H9 (cell line): Measurements from ENCODE around the gene COA4. TPM values are rescaled to one million over a fixed set of nuclear protein-coding genes. Genes with fewer than 3 reads are reported as not detected.

ENCODE experiments used
- DNase-seq: peaks from one replicate; pipeline ENCODE4 v3.0.0-alpha.2; 2017
- H2AFZ ChIP-seq: one replicate; pipeline ENCODE4 v1.6.1; 2013; ENCODE audit warnings: mild to moderate bottlenecking, low read length, control low read depth, moderate library complexity
- H2AK5ac ChIP-seq: 2 replicates; pipeline ENCODE4 v1.6.1; 2013; ENCODE audit warnings: low read length, control low read depth, mixed read lengths; ENCODE audit not compliant: insufficient read length
- H2BK120ac ChIP-seq: one replicate; pipeline ENCODE4 v1.6.1; 2013; ENCODE audit warnings: low read depth, mild to moderate bottlenecking, low read length, control low read depth, inconsistent platforms; ENCODE audit not compliant: poor library complexity, severe bottlenecking
- H2BK12ac ChIP-seq: 2 replicates; pipeline ENCODE4 v1.6.1; 2013; ENCODE audit warnings: low read length, control low read depth, mixed read lengths, low read depth; ENCODE audit not compliant: insufficient read length
- H2BK15ac ChIP-seq: 2 replicates; pipeline ENCODE4 v1.6.1; 2013; ENCODE audit warnings: low read depth, low read length, control low read depth
- H2BK20ac ChIP-seq: one replicate; pipeline ENCODE4 v1.6.1; 2013; ENCODE audit warnings: low read depth, mild to moderate bottlenecking, low read length, control low read depth, inconsistent platforms; ENCODE audit not compliant: poor library complexity, severe bottlenecking
- H2BK5ac ChIP-seq: 2 replicates; pipeline ENCODE4 v1.6.1; 2013; ENCODE audit warnings: low read length, control low read depth, mixed read lengths; ENCODE audit not compliant: insufficient read length
- H3K14ac ChIP-seq: 2 replicates; pipeline ENCODE4 v1.6.1; 2013; ENCODE audit warnings: low read length, control low read depth; ENCODE audit not compliant: insufficient read depth
- H3K18ac ChIP-seq: 2 replicates; pipeline ENCODE4 v1.6.1; 2013; ENCODE audit warnings: low read depth, mild to moderate bottlenecking, mixed read lengths, low read length, control low read depth; ENCODE audit not compliant: insufficient read length
- H3K23ac ChIP-seq: 2 replicates; pipeline ENCODE4 v1.6.1; 2013; ENCODE audit warnings: low read length, control low read depth, mixed read lengths, low read depth; ENCODE audit not compliant: insufficient read length
- H3K23me2 ChIP-seq: 2 replicates; pipeline ENCODE4 v1.6.1; 2013; ENCODE audit warnings: low read depth, mild to moderate bottlenecking, mixed read lengths, low read length, control low read depth; ENCODE audit not compliant: insufficient read length, poor library complexity, severe bottlenecking
- H3K27ac ChIP-seq: 2 replicates; pipeline ENCODE4 v1.5.1; 2013; ENCODE audit warnings: low read length, control low read depth, mixed read lengths, low read depth; ENCODE audit not compliant: insufficient read length
- H3K27me3 ChIP-seq: 2 replicates; pipeline ENCODE4 v1.6.1; 2013; ENCODE audit warnings: low read length, control low read depth, inconsistent platforms; ENCODE audit not compliant: insufficient read depth
- H3K4ac ChIP-seq: 2 replicates; pipeline ENCODE4 v1.6.1; 2013; ENCODE audit warnings: low read depth, mild to moderate bottlenecking, control low read depth, inconsistent platforms, low read length, moderate library complexity
- H3K4me1 ChIP-seq: 2 replicates; pipeline ENCODE4 v1.6.1; 2013; ENCODE audit warnings: low read length, control low read depth, inconsistent platforms; ENCODE audit not compliant: insufficient read depth
- H3K4me2 ChIP-seq: 2 replicates; pipeline ENCODE4 v1.6.1; 2013; ENCODE audit warnings: low read length, control low read depth, mixed read lengths; ENCODE audit not compliant: insufficient read length, insufficient read depth
- H3K56ac ChIP-seq: 2 replicates; pipeline ENCODE4 v1.6.1; 2013; ENCODE audit warnings: low read depth, mild to moderate bottlenecking, mixed read lengths, low read length, control low read depth; ENCODE audit not compliant: insufficient read length
- H3K79me1 ChIP-seq: 2 replicates; pipeline ENCODE4 v1.6.1; 2013; ENCODE audit warnings: low read depth, mild to moderate bottlenecking, moderate library complexity, low read length, control low read depth, inconsistent platforms; ENCODE audit not compliant: insufficient read depth, poor library complexity, severe bottlenecking
- H3K79me2 ChIP-seq: 2 replicates; pipeline ENCODE4 v1.6.1; 2013; ENCODE audit warnings: low read length, control low read depth, inconsistent platforms; ENCODE audit not compliant: insufficient read depth
- H3K9ac ChIP-seq: 2 replicates; pipeline ENCODE4 v1.6.1; 2013; ENCODE audit warnings: low read length, control low read depth, mixed read lengths; ENCODE audit not compliant: insufficient read length; ENCODE audit errors: extremely low read depth
- H3K9me3 ChIP-seq: one replicate; pipeline ENCODE4 v1.6.1; 2013; ENCODE audit warnings: low read depth, low read length, inconsistent platforms; ENCODE audit not compliant: control insufficient read depth
- H3T11ph ChIP-seq: one replicate; pipeline ENCODE4 v1.6.1; 2013; ENCODE audit warnings: mild to moderate bottlenecking, low read length, control low read depth, inconsistent platforms
- H4K20me1 ChIP-seq: one replicate; pipeline ENCODE4 v1.6.1; 2013; ENCODE audit not compliant: control insufficient read depth, insufficient read length, insufficient read depth
- H4K5ac ChIP-seq: 2 replicates; pipeline ENCODE4 v1.6.1; 2013; ENCODE audit warnings: low read depth, mild to moderate bottlenecking, mixed read lengths, low read length, control low read depth; ENCODE audit not compliant: insufficient read length
- H4K8ac ChIP-seq: replicated peaks from 2 replicates; pipeline ENCODE4 v1.6.1; 2013; ENCODE audit warnings: low read length, control low read depth, mixed read lengths, low read depth; ENCODE audit not compliant: insufficient read length
- H4K91ac ChIP-seq: 2 replicates; pipeline ENCODE4 v1.6.1; 2013; ENCODE audit warnings: low read depth, mild to moderate bottlenecking, moderate library complexity, mixed read lengths, low read length, control low read depth; ENCODE audit not compliant: insufficient read length
- H3K27ac Mint-ChIP-seq, 3 experiments: 2 replicates in 2 of 3; 3 replicates in 1 of 3; pipeline ENCODE4 v1.8.0; 2020 to 2021; ENCODE audit warnings: mixed read lengths in 3 of 3, mild to moderate bottlenecking in 1 of 3, moderate library complexity in 1 of 3
- H3K27me3 Mint-ChIP-seq: 2 replicates; pipeline ENCODE4 v1.8.0; 2021; ENCODE audit warnings: low read depth, mild to moderate bottlenecking, moderate library complexity, mixed read lengths
- H3K36me3 Mint-ChIP-seq, 3 experiments: 2 replicates in 2 of 3; 3 replicates in 1 of 3; pipeline ENCODE4 v1.8.0; 2020 to 2021; ENCODE audit warnings: low read depth in 3 of 3, mixed read lengths in 3 of 3; ENCODE audit not compliant: insufficient read depth in 1 of 3
- H3K4me1 Mint-ChIP-seq, 2 experiments: 2 replicates each; pipeline ENCODE4 v1.8.0; 2020; ENCODE audit warnings: mixed read lengths in 2 of 2
- H3K4me3 Mint-ChIP-seq, 2 experiments: 2 replicates in 1 of 2; 3 replicates in 1 of 2; pipeline ENCODE4 v1.8.0; 2020 to 2021; ENCODE audit warnings: mild to moderate bottlenecking in 2 of 2, mixed read lengths in 2 of 2, moderate library complexity in 1 of 2
- H3K9me3 Mint-ChIP-seq, 2 experiments: 2 replicates in 1 of 2; 3 replicates in 1 of 2; pipeline ENCODE4 v1.8.0; 2020; ENCODE audit warnings: mild to moderate bottlenecking in 2 of 2, mixed read lengths in 2 of 2, moderate library complexity in 1 of 2
- WGBS: extraction: QIAGEN DNeasy Blood & Tissue Kit; methylation state at CpG from one replicate; pipeline ENCODE4 v1.1.7; 2013; ENCODE audit warnings: missing lambda C conversion rate, low lambda C conversion rate, mixed read lengths; ENCODE audit not compliant: insufficient read length; ENCODE audit errors: extremely low coverage; 5-methylcytosine and 5-hydroxymethylcytosine counted together
- total RNA-seq: library from RNA; stranded (reverse); gene quantifications from 2 replicates; pipeline ENCODE4 v1.2.1, GENCODE V29; 2021
- TF ChIP-seq, protein P1 (sequence below): fragments of 200-600 bp; sonication (generic); conservative IDR thresholded peaks from 3 replicates; pipeline ENCODE4 v1.8.0; 2021; ENCODE audit warnings: antibody characterized with exemption, mild to moderate bottlenecking

COA4 gene
- total RNA-seq, 1 experiment from 2014 or later = 116 TPM

DNA sequence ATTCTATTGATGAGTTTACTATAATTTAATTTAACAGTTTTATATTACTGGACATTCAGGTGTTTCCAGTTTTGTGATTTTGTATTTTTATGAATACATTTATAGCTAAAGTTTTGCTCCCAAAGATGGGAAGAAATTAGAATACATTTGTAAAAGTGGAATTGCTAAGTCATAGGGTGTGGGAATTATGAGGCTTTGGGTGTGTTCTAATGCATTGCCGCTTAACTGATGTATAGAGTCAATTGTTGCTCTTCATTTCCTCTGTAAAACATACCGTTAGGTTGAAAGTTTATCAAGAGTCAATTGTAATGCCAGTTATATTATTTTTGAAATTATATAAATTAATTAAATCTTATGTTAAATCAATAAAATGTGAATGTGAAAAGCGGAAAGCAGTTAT, 16.4 kb upstream of the COA4 start:
- Histone ChIP-seq H3K14ac (no peak overlapping the region), H3K23me2 (no peaks in the 10 kb centered on the region), H3K9ac (no peak overlapping the region), H3K9me3 (no peaks in the 10 kb centered on the region), H3K27me3 (no peaks in the 10 kb centered on the region), H2AK5ac (no peak overlapping the region), H3K4me1 (no peaks in the 10 kb centered on the region), H3K56ac (no peak overlapping the region), H2BK20ac (no peak overlapping the region), H2BK5ac (no peak overlapping the region), H3K4me2 (no peak overlapping the region), H3K18ac (no peak overlapping the region), H4K8ac (no peak overlapping the region), H3K79me2 (no peaks in the 10 kb centered on the region), H2BK12ac (no peak overlapping the region), H3K4ac (no peak overlapping the region), H2BK120ac (no peak overlapping the region), H3K27ac (no peak overlapping the region), H4K91ac (no peak overlapping the region), H2AFZ (no peak overlapping the region), H2BK15ac (no peak overlapping the region), H4K20me1 (no peaks in the 10 kb centered on the region), H4K5ac (no peak overlapping the region), H3K79me1 (no peaks in the 10 kb centered on the region), H3T11ph (no peak overlapping the region), H3K23ac (no peak overlapping the region)
- Mint-ChIP-seq H3K9me3 (peaks cover 5 to 7% of the 10 kb centered on the region in 2 experiments; a peak in 4 of 5 replicates), H3K27me3 (no peaks in the 10 kb centered on the region), H3K4me1 (no peaks in the 10 kb centered on the region), H3K36me3 (peaks cover 6 to 24% (median 22%) of the 10 kb centered on the region in 3 experiments; a peak in 6 of 7 replicates), H3K4me3 (no peak overlapping the region), H3K27ac (no peak overlapping the region)
- TF ChIP-seq, protein P1, sequence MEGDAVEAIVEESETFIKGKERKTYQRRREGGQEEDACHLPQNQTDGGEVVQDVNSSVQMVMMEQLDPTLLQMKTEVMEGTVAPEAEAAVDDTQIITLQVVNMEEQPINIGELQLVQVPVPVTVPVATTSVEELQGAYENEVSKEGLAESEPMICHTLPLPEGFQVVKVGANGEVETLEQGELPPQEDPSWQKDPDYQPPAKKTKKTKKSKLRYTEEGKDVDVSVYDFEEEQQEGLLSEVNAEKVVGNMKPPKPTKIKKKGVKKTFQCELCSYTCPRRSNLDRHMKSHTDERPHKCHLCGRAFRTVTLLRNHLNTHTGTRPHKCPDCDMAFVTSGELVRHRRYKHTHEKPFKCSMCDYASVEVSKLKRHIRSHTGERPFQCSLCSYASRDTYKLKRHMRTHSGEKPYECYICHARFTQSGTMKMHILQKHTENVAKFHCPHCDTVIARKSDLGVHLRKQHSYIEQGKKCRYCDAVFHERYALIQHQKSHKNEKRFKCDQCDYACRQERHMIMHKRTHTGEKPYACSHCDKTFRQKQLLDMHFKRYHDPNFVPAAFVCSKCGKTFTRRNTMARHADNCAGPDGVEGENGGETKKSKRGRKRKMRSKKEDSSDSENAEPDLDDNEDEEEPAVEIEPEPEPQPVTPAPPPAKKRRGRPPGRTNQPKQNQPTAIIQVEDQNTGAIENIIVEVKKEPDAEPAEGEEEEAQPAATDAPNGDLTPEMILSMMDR = no peak
- WGBS = no CpG with 5 or more reads among the region's 3 CpGs
- no peak for DNase-seq
